Immature natural killer cell (primary cell): ENCODE results near the gene PTPN3. TPM values are rescaled to one million over a fixed set of nuclear protein-coding genes. Genes with fewer than 3 reads are reported as not detected.

ENCODE experiments used
- DNase-seq, 3 donors: peaks; one replicate each; pipeline ENCODE4 v3.0.0; 2022; ENCODE audit warnings: mixed read lengths in 1 of 3
- H3K27ac Mint-ChIP-seq, 6 donors: one replicate each; pipeline ENCODE4 v1.8.0; 2020; ENCODE audit warnings: mixed read lengths in 6 of 6, mild to moderate bottlenecking in 5 of 6, inconsistent platforms in 4 of 6, moderate library complexity in 3 of 6
- H3K27me3 Mint-ChIP-seq, 3 donors: one replicate each; pipeline ENCODE4 v1.8.0; 2020 to 2021; ENCODE audit warnings: low read depth in 3 of 3, mild to moderate bottlenecking in 3 of 3, mixed read lengths in 3 of 3, moderate library complexity in 3 of 3, inconsistent platforms in 1 of 3
- H3K36me3 Mint-ChIP-seq, 3 donors: one replicate each; pipeline ENCODE4 v1.8.0; 2020; ENCODE audit warnings: mixed read lengths in 3 of 3, inconsistent platforms in 2 of 3, mild to moderate bottlenecking in 2 of 3
- H3K4me1 Mint-ChIP-seq, 2 donors: one replicate each; pipeline ENCODE4 v1.8.0; 2020; ENCODE audit warnings: inconsistent platforms in 2 of 2, mild to moderate bottlenecking in 2 of 2, mixed read lengths in 2 of 2, moderate library complexity in 1 of 2
- H3K4me3 Mint-ChIP-seq, 5 donors: one replicate each; pipeline ENCODE4 v1.8.0; 2020; ENCODE audit warnings: mild to moderate bottlenecking in 5 of 5, mixed read lengths in 5 of 5, inconsistent platforms in 3 of 5, moderate library complexity in 3 of 5
- H3K9me3 Mint-ChIP-seq, 6 donors: one replicate each; pipeline ENCODE4 v1.8.0; 2020; ENCODE audit warnings: mild to moderate bottlenecking in 6 of 6, mixed read lengths in 6 of 6, inconsistent platforms in 4 of 6, moderate library complexity in 3 of 6
- polyA plus RNA-seq, 3 donors: library from polyadenylated mRNA; unstranded; fragments of 300-500 nt; fragmentation: Illumina TruSeq; gene quantifications; one replicate each; pipeline ENCODE4 v1.2.3, GENCODE V29; 2021

The PTPN3 gene
- polyA plus RNA-seq, 3 donors from 2014 or later: not detected

GRCh38 chr9:109428854-109429253 is 69.3 kb downstream of the PTPN3 start:
- Mint-ChIP-seq H3K9me3 (no peaks in the 10 kb centered on the region), H3K27ac (no peak overlapping the region), H3K4me3 (no peak overlapping the region), H3K4me1 (no peaks in the 10 kb centered on the region), H3K36me3 (no peaks in the 10 kb centered on the region), H3K27me3 (peaks cover 1 to 8% (median 6%) of the 10 kb centered on the region in 3 donors)
- no peak for DNase-seq

GRCh38 chr9:109427886-109428285 is 70.2 kb downstream of the PTPN3 start:
- Mint-ChIP-seq H3K27ac (no peak overlapping the region), H3K4me1 (no peaks in the 10 kb centered on the region), H3K27me3 (peaks cover 1 to 11% (median 7%) of the 10 kb centered on the region in 3 donors), H3K36me3 (no peaks in the 10 kb centered on the region), H3K9me3 (no peaks in the 10 kb centered on the region), H3K4me3 (no peak overlapping the region)
- no peak for DNase-seq

- H3K4me1 Mint-ChIP-seq: no peaks in the 10 kb centered on the region
- H3K4me3 Mint-ChIP-seq: no peak overlapping the region
- no peak for DNase-seq
- no peak overlapping the region for H3K27ac Mint-ChIP-seq
- H3K9me3 Mint-ChIP-seq: no peaks in the 10 kb centered on the region
- H3K36me3 Mint-ChIP-seq: no peaks in the 10 kb centered on the region
- H3K27me3 Mint-ChIP-seq: peaks cover 3 to 9% (median 9%) of the 10 kb centered on the region in 3 donors
Observed at GRCh38 chr9:109426626-109427402, 71.3 kb downstream of the PTPN3 start.

- Mint-ChIP-seq H3K27ac (no peak overlapping the region), H3K27me3 (peaks cover 3 to 12% (median 7%) of the 10 kb centered on the region in 3 donors)
Observed at GRCh38 chr9:109424618-109425017, 73.5 kb downstream of the PTPN3 start.

GRCh38 chr9:109423877-109424276 is 74.2 kb downstream of the PTPN3 start:
- H3K4me3 Mint-ChIP-seq: no peak overlapping the region
- no peaks in the 10 kb centered on the region for H3K4me1 Mint-ChIP-seq
- H3K27me3 Mint-ChIP-seq: peaks cover 3 to 12% (median 7%) of the 10 kb centered on the region in 3 donors
- no peak for DNase-seq
- no peaks in the 10 kb centered on the region for H3K9me3 Mint-ChIP-seq
- no peak overlapping the region for H3K27ac Mint-ChIP-seq
- H3K36me3 Mint-ChIP-seq: no peaks in the 10 kb centered on the region

More at GRCh38 chr9:109424618-109425017, 73.5 kb downstream of the PTPN3 start:
- no peak for DNase-seq
- Mint-ChIP-seq H3K4me3 (no peak overlapping the region), H3K9me3 (no peaks in the 10 kb centered on the region), H3K36me3 (no peaks in the 10 kb centered on the region), H3K4me1 (no peaks in the 10 kb centered on the region)

GRCh38 chr9:109422641-109423040 is 75.5 kb downstream of the PTPN3 start:
- H3K4me1 Mint-ChIP-seq: no peaks in the 10 kb centered on the region
- H3K9me3 Mint-ChIP-seq: no peaks in the 10 kb centered on the region
- H3K27ac Mint-ChIP-seq: no peak overlapping the region
- peaks cover 3 to 12% (median 7%) of the 10 kb centered on the region in 3 donors for H3K27me3 Mint-ChIP-seq
- no peak overlapping the region for H3K4me3 Mint-ChIP-seq
- no peak for DNase-seq
- H3K36me3 Mint-ChIP-seq: no peaks in the 10 kb centered on the region

GRCh38 chr9:109421026-109421970 is 76.8 kb downstream of the PTPN3 start:
- no peak overlapping the region for H3K27ac Mint-ChIP-seq
- peaks cover 1 to 9% (median 3%) of the 10 kb centered on the region in 3 donors for H3K27me3 Mint-ChIP-seq
- H3K4me1 Mint-ChIP-seq: no peaks in the 10 kb centered on the region
- no peak for DNase-seq
- H3K9me3 Mint-ChIP-seq: no peaks in the 10 kb centered on the region
- H3K4me3 Mint-ChIP-seq: no peak overlapping the region
- no peaks in the 10 kb centered on the region for H3K36me3 Mint-ChIP-seq

- Mint-ChIP-seq H3K27me3 (peaks cover 1 to 7% (median 6%) of the 10 kb centered on the region in 3 donors), H3K36me3 (no peaks in the 10 kb centered on the region), H3K4me3 (no peak overlapping the region), H3K27ac (no peak overlapping the region), H3K4me1 (no peaks in the 10 kb centered on the region), H3K9me3 (no peaks in the 10 kb centered on the region)
- no peak for DNase-seq
Observed at GRCh38 chr9:109419531-109419930, 78.6 kb downstream of the PTPN3 start.

GRCh38 chr9:109418827-109419226 is 79.3 kb downstream of the PTPN3 start:
- H3K36me3 Mint-ChIP-seq: no peaks in the 10 kb centered on the region
- no peak for DNase-seq
- H3K4me3 Mint-ChIP-seq: no peak overlapping the region
- H3K27me3 Mint-ChIP-seq: peaks cover 1 to 7% (median 6%) of the 10 kb centered on the region in 3 donors
- H3K9me3 Mint-ChIP-seq: peaks cover 0 to 2% (median 0%) of the 10 kb centered on the region in 6 donors
- no peak overlapping the region for H3K27ac Mint-ChIP-seq
- H3K4me1 Mint-ChIP-seq: no peaks in the 10 kb centered on the region

GRCh38 chr9:109417585-109418544 is 80.2 kb downstream of the PTPN3 start:
- Mint-ChIP-seq H3K27ac (no peak overlapping the region), H3K27me3 (peaks cover 1 to 6% (median 3%) of the 10 kb centered on the region in 3 donors), H3K4me3 (no peak overlapping the region)

GRCh38 chr9:109417054-109417453 is 81.1 kb downstream of the PTPN3 start:
- Mint-ChIP-seq H3K4me3 (no peak overlapping the region), H3K27me3 (peaks cover 1 to 3% (median 3%) of the 10 kb centered on the region in 3 donors), H3K27ac (no peak overlapping the region), H3K4me1 (no peaks in the 10 kb centered on the region), H3K9me3 (peaks cover 0 to 2% (median 0%) of the 10 kb centered on the region in 6 donors), H3K36me3 (no peaks in the 10 kb centered on the region)
- DNase-seq: no peak

More at GRCh38 chr9:109417585-109418544, 80.2 kb downstream of the PTPN3 start:
- DNase-seq: no peak
- Mint-ChIP-seq H3K4me1 (no peaks in the 10 kb centered on the region), H3K36me3 (no peaks in the 10 kb centered on the region), H3K9me3 (peaks cover 0 to 2% (median 0%) of the 10 kb centered on the region in 6 donors)

GRCh38 chr9:109416135-109416706 is 81.9 kb downstream of the PTPN3 start:
- Mint-ChIP-seq H3K27ac (no peak overlapping the region), H3K4me3 (no peak overlapping the region), H3K4me1 (no peaks in the 10 kb centered on the region), H3K9me3 (peaks cover 0 to 2% (median 0%) of the 10 kb centered on the region in 6 donors), H3K27me3 (peaks cover under 1 to 3% (median 1%) of the 10 kb centered on the region in 3 donors), H3K36me3 (no peaks in the 10 kb centered on the region)
- DNase-seq: no peak
